Activated CD4-positive, alpha-beta T cell treated with anti-CD3 and anti-CD28 coated beads for 4 hours (primary cell): Measurements from ENCODE around the gene CRELD1.

Experiments used
- DNase-seq, 2 donors: peaks; one replicate each; pipeline ENCODE4 v3.0.0-alpha.2; 2020

Gene CRELD1

GRCh38 chr3:9966841-9967240 lies 33.2 kb downstream of the CRELD1 start:
- DNase-seq = no peak

DNA sequence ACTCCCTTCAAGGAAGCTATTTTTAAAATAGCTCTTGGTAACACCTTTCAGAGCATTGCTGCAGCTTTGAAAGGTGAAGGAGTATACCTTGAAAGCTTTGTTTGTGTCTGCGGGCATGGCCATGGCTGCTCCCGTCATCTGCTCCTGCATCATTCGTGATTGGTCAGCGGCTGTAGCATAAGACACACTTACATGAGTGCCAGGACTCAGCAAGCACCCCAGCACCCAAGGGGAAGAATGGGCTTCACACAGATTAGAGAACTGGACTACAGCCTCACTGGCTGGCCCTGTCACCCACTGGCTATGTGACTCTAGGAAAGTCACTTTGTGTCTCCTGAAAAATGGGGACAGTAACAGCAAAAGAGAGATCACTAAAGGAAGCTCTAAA lies 36.0 kb downstream of the CRELD1 start:
- DNase-seq = no peak

- no peak for DNase-seq
These were observed 36.5 kb downstream of the CRELD1 start for GRCh38 chr3:9970020-9970652.

DNA sequence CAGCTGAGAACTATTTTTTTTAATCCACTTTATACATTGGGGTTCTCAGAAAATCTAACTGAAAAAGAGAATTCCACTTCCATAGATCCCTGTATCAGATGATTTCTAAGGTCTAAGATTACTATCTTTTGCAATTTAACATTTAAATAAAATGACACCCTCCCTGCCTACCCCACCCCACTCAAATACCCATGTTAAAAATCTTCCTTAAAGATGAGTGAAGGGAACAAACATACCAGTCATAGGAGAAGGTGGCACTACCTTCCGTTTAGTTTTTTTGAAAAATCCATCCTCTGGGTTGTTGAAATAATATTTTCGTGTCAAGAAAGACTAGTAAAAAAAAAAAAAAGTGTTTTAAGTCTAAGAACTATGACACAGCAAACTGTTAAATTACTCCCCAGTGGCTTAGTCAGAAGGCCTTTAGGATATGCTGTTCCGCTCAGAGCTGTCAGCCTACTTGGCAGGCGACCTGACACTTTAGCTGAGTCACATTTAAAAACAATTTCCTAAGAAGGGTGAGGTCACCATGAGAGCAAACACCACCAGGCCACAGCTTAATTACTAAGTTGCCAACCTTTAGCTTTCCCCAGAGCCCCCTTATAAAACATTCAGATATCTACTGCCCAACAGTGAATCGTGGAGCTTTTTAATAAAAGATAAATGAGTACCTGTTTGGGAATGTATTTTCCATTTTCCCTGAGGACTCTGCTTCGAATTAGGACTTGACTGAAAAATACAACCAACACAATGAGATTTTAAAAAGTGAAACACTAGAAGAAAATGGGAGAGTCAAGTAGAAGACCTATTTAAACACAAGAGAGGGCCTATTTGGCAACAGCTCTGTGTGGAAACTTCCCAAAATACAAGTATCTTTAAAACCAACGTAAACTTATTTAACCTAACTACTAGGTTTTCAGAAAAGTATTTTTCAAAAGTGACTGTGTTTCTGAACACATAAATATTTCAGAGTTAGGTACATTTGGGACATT lies 43.4 kb downstream of the CRELD1 start:
- DNase-seq = no peak

- DNase-seq = no peak
These were observed 45.2 kb downstream of the CRELD1 start for GRCh38 chr3:9978710-9979305.

DNA sequence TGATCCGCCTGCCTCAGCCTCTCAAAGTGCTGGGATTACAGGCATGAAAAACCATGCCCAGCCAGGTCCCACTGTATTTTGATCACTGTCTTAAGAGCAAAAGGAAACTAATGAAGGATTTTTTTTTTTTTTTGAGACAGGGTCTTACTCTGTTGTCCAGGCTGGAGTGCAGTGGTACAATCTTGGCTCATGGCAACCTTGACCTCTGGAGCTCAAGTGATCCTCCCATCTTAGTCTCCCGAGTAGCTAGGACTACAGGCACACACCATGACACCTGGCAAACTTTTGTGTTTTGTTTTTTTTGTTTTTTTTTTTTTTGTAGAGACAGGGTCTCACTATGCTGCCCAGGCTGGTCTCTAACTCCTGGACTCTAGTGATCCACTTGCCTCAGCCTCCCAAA lies 46.6 kb downstream of the CRELD1 start:
- DNase-seq = no peak

GRCh38 chr3:9986230-9986725 lies 52.6 kb downstream of the CRELD1 start:
- no peak for DNase-seq

GRCh38 chr3:9994086-9994844 lies 60.6 kb downstream of the CRELD1 start:
- no peak for DNase-seq
